Dermis blood vessel endothelial cell (primary cell): ENCODE data around the gene ERCC2. TPM values are rescaled to one million over a fixed set of nuclear protein-coding genes. Genes with fewer than 3 reads are reported as not detected.
"Not testable (repeated sequence)": the region's sequence is repeated elsewhere in the genome, so short reads cannot be mapped to it uniquely, and the experiment has no call there.

ENCODE experiments used
- DNase-seq: peaks from one replicate; pipeline ENCODE4 v3.0.0; 2010
- total RNA-seq: library from RNA; depleted of rRNA; stranded (reverse); fragments of >200 nt; gene quantifications from 2 replicates; pipeline ENCODE4 v1.2.3, GENCODE V29; 2014

ERCC2 gene
- total RNA-seq, 1 donor from 2014 or later, result 16.3 TPM

- DNase-seq, result peak; percentile 20
These were observed 17.2 kb downstream of the ERCC2 start for GRCh38 chr19:45352914-45353796.

- DNase-seq, result no peak
These were observed 17.9 kb downstream of the ERCC2 start for GRCh38 chr19:45352471-45352870.

- no peak for DNase-seq
These were observed 18.3 kb downstream of the ERCC2 start for GRCh38 chr19:45352062-45352461.

- no peak for DNase-seq
These were observed 18.9 kb downstream of the ERCC2 start for GRCh38 chr19:45351401-45351952.

GRCh38 chr19:45350477-45351058 is 19.8 kb downstream of the ERCC2 start:
- DNase-seq, result no peak

- DNase-seq, result no peak
These were observed 20.9 kb downstream of the ERCC2 start for GRCh38 chr19:45349430-45349941.

- DNase-seq, result no peak
These were observed 21.3 kb downstream of the ERCC2 start for GRCh38 chr19:45349126-45349415.

- no peak for DNase-seq
These were observed 21.8 kb downstream of the ERCC2 start for GRCh38 chr19:45348367-45349125.

GRCh38 chr19:45347570-45348366 is 22.6 kb downstream of the ERCC2 start:
- DNase-seq, result no peak

- DNase-seq, result no peak
These were observed 23.9 kb downstream of the ERCC2 start for GRCh38 chr19:45346449-45346848.

GRCh38 chr19:45345506-45345860 is 24.9 kb downstream of the ERCC2 start:
- DNase-seq, result no peak

- DNase-seq, result no peak
These were observed 25.5 kb downstream of the ERCC2 start for GRCh38 chr19:45344621-45345505.

GRCh38 chr19:45342911-45343310 is 27.5 kb downstream of the ERCC2 start:
- DNase-seq, result no peak

GRCh38 chr19:45340899-45341453 is 29.4 kb downstream of the ERCC2 start:
- DNase-seq, result peak; percentile 9

GRCh38 chr19:45340232-45340898 is 30.0 kb downstream of the ERCC2 start, which contains the start of gene KLC3:
Gene KLC3 (plus strand): TSS chr19:45340750. CDS start chr19:45345542, 4,792 bp downstream.
- no peak for DNase-seq

- no peak for DNase-seq
These were observed 30.7 kb downstream of the ERCC2 start for GRCh38 chr19:45339629-45340028.

- DNase-seq, result no peak
These were observed 33.6 kb downstream of the ERCC2 start for GRCh38 chr19:45336696-45337251.

- DNase-seq, result not testable (repeated sequence)
These were observed 35.5 kb downstream of the ERCC2 start for GRCh38 chr19:45334881-45335280.

GRCh38 chr19:45333609-45334303 is 36.6 kb downstream of the ERCC2 start:
- DNase-seq, result no peak
